H1 (cell line): ENCODE measurements around the gene NFIA. TPM values are rescaled to one million over a fixed set of nuclear protein-coding genes. Genes with fewer than 3 reads are reported as not detected.

Source experiments
- CTCF ChIA-PET: fragments of 300-600 bp; sonication (Branson Sonifier 250); formaldehyde crosslinking; loops from one replicate; lab custom pipeline; 2021; ENCODE audit not compliant: partially characterized antibody; lab: Charles Lee
- POLR2A ChIA-PET: fragments of 300-600 bp; sonication (Branson Sonifier 250); formaldehyde crosslinking; loops from one replicate; lab custom pipeline; 2021; ENCODE audit warnings: inconsistent platforms; ENCODE audit not compliant: partially characterized antibody; lab: Charles Lee
- DNase-seq, 2 experiments: peaks; one replicate each; pipeline versions ENCODE4 v3.0.0 to v3.0.0-alpha.2; 2010 to 2022; ENCODE audit warnings: low spot score in 2 of 2, low read depth in 1 of 2, mixed read lengths in 1 of 2
- FAIRE-seq: peaks from 2 replicates; lab custom pipeline; 2011; peaks lifted over from hg19 to GRCh38; lab: Jason Lieb, UNC
- H2AFZ ChIP-seq: 2 replicates; pipeline ENCODE4 v1.8.1; 2012; ENCODE audit warnings: low read length, inconsistent platforms
- H2AK5ac ChIP-seq: 2 replicates; pipeline ENCODE4 v1.6.1; 2013; ENCODE audit warnings: low read depth, low read length
- H2BK120ac ChIP-seq: replicated peaks from 2 replicates; pipeline ENCODE3; 2013; ENCODE audit warnings: low read depth, low read length, inconsistent platforms
- H2BK12ac ChIP-seq: 2 replicates; pipeline ENCODE4 v1.6.1; 2013; ENCODE audit warnings: low read depth, low read length
- H2BK15ac ChIP-seq: 2 replicates; pipeline ENCODE4 v1.6.1; 2013; ENCODE audit warnings: low read length
- H2BK20ac ChIP-seq: 2 replicates; pipeline ENCODE4 v1.6.1; 2013; ENCODE audit warnings: low read length
- H2BK5ac ChIP-seq: 2 replicates; pipeline ENCODE4 v1.6.1; 2013; ENCODE audit warnings: low read depth, low read length
- H3K14ac ChIP-seq: 2 replicates; pipeline ENCODE4 v1.6.1; 2013; ENCODE audit warnings: inconsistent platforms; ENCODE audit not compliant: insufficient read length
- H3K18ac ChIP-seq: 2 replicates; pipeline ENCODE4 v1.6.1; 2013; ENCODE audit warnings: low read length; ENCODE audit errors: extremely low read depth
- H3K23ac ChIP-seq: 2 replicates; pipeline ENCODE4 v1.6.1; 2013; ENCODE audit warnings: inconsistent platforms; ENCODE audit not compliant: insufficient read length
- H3K23me2 ChIP-seq: 2 replicates; pipeline ENCODE4 v1.6.1; 2013; ENCODE audit warnings: low read depth, low read length
- H3K27ac ChIP-seq: 2 replicates; pipeline ENCODE4 v1.6.1; 2011; ENCODE audit warnings: low read depth, low read length, inconsistent platforms
- H3K27me3 ChIP-seq, 4 experiments: replicated peaks in 1 of 4; 1 replicate in 1 of 4; 2 replicates in 3 of 4; pipeline versions ENCODE4 v1.6.1 to v1.8.1; 2011 to 2013; ENCODE audit warnings: low read length in 3 of 4, mild to moderate bottlenecking in 3 of 4, inconsistent platforms in 2 of 4, mixed read lengths in 2 of 4, moderate library complexity in 1 of 4; ENCODE audit not compliant: control insufficient read depth in 3 of 4, insufficient read depth in 3 of 4; ENCODE audit errors: extremely low read depth in 1 of 4
- H3K36me3 ChIP-seq, 4 experiments: 2 replicates each; pipeline versions ENCODE4 v1.6.1 to v1.8.1; 2011 to 2013; ENCODE audit warnings: mild to moderate bottlenecking in 4 of 4, low read length in 3 of 4, moderate library complexity in 2 of 4, control low read depth in 1 of 4, inconsistent platforms in 1 of 4; ENCODE audit not compliant: insufficient read depth in 4 of 4, control insufficient read depth in 2 of 4
- H3K4ac ChIP-seq: replicated peaks from 2 replicates; pipeline ENCODE3; 2013; ENCODE audit warnings: low read length, low read depth, mixed read lengths, inconsistent platforms; ENCODE audit not compliant: insufficient read length
- H3K4me1 ChIP-seq, 4 experiments: replicated peaks in 1 of 4; 1 replicate in 1 of 4; 2 replicates in 3 of 4; pipeline versions ENCODE4 v1.6.1 to v1.8.1; 2011 to 2013; ENCODE audit warnings: low read length in 3 of 4, inconsistent platforms in 2 of 4, mixed read lengths in 1 of 4; ENCODE audit not compliant: insufficient read depth in 4 of 4, control insufficient read depth in 3 of 4
- H3K4me2 ChIP-seq, 2 experiments: 2 replicates each; pipeline versions ENCODE4 v1.6.1 to v1.8.1; 2011 to 2013; ENCODE audit warnings: low read depth in 2 of 2, low read length in 2 of 2, control low read depth in 1 of 2, inconsistent platforms in 1 of 2, mild to moderate bottlenecking in 1 of 2; ENCODE audit not compliant: insufficient read depth in 1 of 2
- H3K4me3 ChIP-seq, 4 experiments: fragments of 200-600, 300-600 bp in 1 of 4; sonication (generic), shearing (Covaris generic), sonication (Bioruptor Twin) in 1 of 4; 2 replicates each; pipeline versions ENCODE4 v1.5.1 to v1.8.1; 2011 to 2016; ENCODE audit warnings: low read length in 4 of 4, low read depth in 3 of 4, control low read depth in 2 of 4, inconsistent platforms in 2 of 4, mild to moderate bottlenecking in 2 of 4, mixed read lengths in 1 of 4, moderate library complexity in 1 of 4; ENCODE audit not compliant: insufficient read depth in 2 of 4; ENCODE audit errors: extremely low read depth in 1 of 4
- H3K56ac ChIP-seq: replicated peaks from 2 replicates; pipeline ENCODE3; 2013; ENCODE audit warnings: low read depth, mild to moderate bottlenecking, mixed read lengths, low read length, inconsistent platforms; ENCODE audit not compliant: insufficient read length
- H3K79me1 ChIP-seq: 2 replicates; pipeline ENCODE4 v1.6.1; 2013; ENCODE audit warnings: low read depth, low read length, control low read depth
- H3K79me2 ChIP-seq, 2 experiments: 2 replicates each; pipeline versions ENCODE4 v1.6.1 to v1.8.1; 2012 to 2013; ENCODE audit warnings: low read length in 2 of 2, mild to moderate bottlenecking in 2 of 2, inconsistent platforms in 1 of 2; ENCODE audit not compliant: insufficient read depth in 2 of 2, control insufficient read depth in 1 of 2
- H3K9ac ChIP-seq, 4 experiments: replicated peaks in 1 of 4; 1 replicate in 1 of 4; 2 replicates in 3 of 4; pipeline versions ENCODE4 v1.6.1 to v1.8.1; 2011 to 2013; ENCODE audit warnings: low read depth in 3 of 4, low read length in 3 of 4, control low read depth in 2 of 4, mild to moderate bottlenecking in 2 of 4, moderate library complexity in 2 of 4, inconsistent platforms in 1 of 4; ENCODE audit errors: extremely low read depth in 1 of 4
- H3K9me3 ChIP-seq, 2 experiments: 2 replicates each; pipeline versions ENCODE4 v1.6.1 to v1.8.1; 2012 to 2013; ENCODE audit warnings: mild to moderate bottlenecking in 2 of 2, moderate library complexity in 2 of 2, control low read depth in 1 of 2, inconsistent platforms in 1 of 2, low read depth in 1 of 2, low read length in 1 of 2, mixed read lengths in 1 of 2; ENCODE audit not compliant: insufficient read depth in 2 of 2
- H4K20me1 ChIP-seq, 2 experiments: replicated peaks in 1 of 2; 2 replicates each; pipeline versions ENCODE3 to v1.8.1; 2011 to 2013; ENCODE audit warnings: inconsistent platforms in 2 of 2, low read length in 2 of 2, mild to moderate bottlenecking in 1 of 2; ENCODE audit not compliant: insufficient read depth in 2 of 2, control insufficient read depth in 1 of 2
- H4K5ac ChIP-seq: 2 replicates; pipeline ENCODE4 v1.6.1; 2013; ENCODE audit warnings: low read length, low read depth, mixed read lengths, inconsistent platforms; ENCODE audit not compliant: insufficient read length
- H4K8ac ChIP-seq: 2 replicates; pipeline ENCODE4 v1.8.0; 2013; ENCODE audit warnings: mild to moderate bottlenecking, moderate library complexity, low read length, inconsistent platforms; ENCODE audit not compliant: insufficient read depth; ENCODE audit errors: extremely low read depth
- H4K91ac ChIP-seq: replicated peaks from 2 replicates; pipeline ENCODE3; 2013; ENCODE audit warnings: low read length, mixed read lengths, inconsistent platforms; ENCODE audit not compliant: insufficient read length
- ASH2L ChIP-seq: fragments of 200-600, 300-600 bp; sonication (generic); IDR thresholded peaks from one replicate; pipeline ENCODE4 v1.7.1; 2017; ENCODE audit warnings: low read length
- WGBS, 2 experiments: shearing (Covaris generic) in 1 of 2; methylation state at CpG; one replicate each; pipeline versions ENCODE4 v1.1.6 to v1.1.7; 2013 to 2015; ENCODE audit warnings: low lambda C conversion rate in 2 of 2, mixed read lengths in 2 of 2, inconsistent platforms in 1 of 2, low coverage in 1 of 2, missing lambda C conversion rate in 1 of 2; ENCODE audit not compliant: insufficient replicate concordance in 2 of 2, insufficient coverage in 1 of 2, insufficient read length in 1 of 2; ENCODE audit errors: extremely low coverage in 1 of 2, missing lambda C conversion rate in 1 of 2; 5-methylcytosine and 5-hydroxymethylcytosine counted together
- polyA plus RNA-seq, 7 experiments: library from polyadenylated mRNA; depleted of rRNA in 3 of 7; stranded (reverse) in 5 of 7; unstranded in 2 of 7; fragments of >200 nt in 5 of 7; fragments of 200-250 nt in 2 of 7; gene quantifications; 1 replicate in 5 of 7; 2 replicates in 1 of 7; 4 replicates in 1 of 7; pipeline versions ENCODE4 v1.2.1 to v1.2.3, GENCODE V29; 2011 to 2013; ENCODE audit warnings: missing spikeins in 2 of 7, mixed read lengths in 2 of 7
- total RNA-seq: library from RNA; stranded (reverse); fragmentation: NEBNext Ultra II Directional; extraction: Animal tissue kit (Norgen Biotek cat#: 25700); gene quantifications from 2 replicates; pipeline ENCODE4 v1.2.1, GENCODE V29; 2021

The NFIA gene
- total and polyA plus RNA-seq, 2 of the 8 experiments (the other 6 are each of a cell fraction or from before 2014, with no cell fraction given) = 1.8 to 2.3 TPM

DNA sequence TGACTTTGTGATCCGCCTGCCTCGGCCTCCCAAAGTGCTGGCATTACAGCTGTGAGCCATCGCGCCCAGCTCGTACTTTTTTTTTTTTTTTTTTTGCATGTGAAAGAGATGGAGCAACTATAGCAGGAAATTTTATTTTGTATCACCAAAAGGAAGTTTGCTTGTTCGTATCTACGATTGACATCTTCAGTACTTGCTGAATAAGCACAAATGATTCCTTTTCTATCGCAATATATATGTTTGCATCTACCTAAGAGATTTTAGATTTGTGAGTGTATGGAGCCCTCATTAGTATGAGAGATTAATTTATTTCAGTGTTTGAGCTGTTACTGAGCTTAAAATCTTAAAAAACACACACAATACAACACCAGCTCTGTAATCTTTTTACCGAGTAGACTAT is 143.1 kb downstream of the NFIA start:
- FAIRE-seq = no peak

More for the DNA sequence above, 143.1 kb downstream of the NFIA start:
- H2BK15ac ChIP-seq = no peak overlapping the region
- DNase-seq = no peak
- H2BK20ac ChIP-seq = no peak overlapping the region
- no peak overlapping the region for H3K27ac ChIP-seq
- no peak overlapping the region for H3K23ac ChIP-seq
- H2BK12ac ChIP-seq = no peak overlapping the region
- no peak overlapping the region for H3K18ac ChIP-seq
- no peak overlapping the region for H3K56ac ChIP-seq
- no peaks in the 10 kb centered on the region for H3K36me3 ChIP-seq
- no peak overlapping the region for H4K91ac ChIP-seq
- H3K9me3 ChIP-seq = no peaks in the 10 kb centered on the region
- no peak overlapping the region for H4K5ac ChIP-seq
- H4K20me1 ChIP-seq = no peaks in the 10 kb centered on the region
- no peak overlapping the region for H4K8ac ChIP-seq
- ChIA-PET CTCF (interaction anchor here (0.5 kb wide), 1 partner anchor 49 kb away, joined by 3 read pairs; no protein-coding TSS in a partner anchor), POLR2A (interaction anchor here (0.6 kb wide), 1 partner anchor 8 kb away, joined by 3 read pairs; no protein-coding TSS in a partner anchor)
- H3K4me3 ChIP-seq = no peak overlapping the region
- no peak overlapping the region for H3K4ac ChIP-seq
- H3K4me1 ChIP-seq = peaks cover 0 to 4% (median 0%) of the 10 kb centered on the region in 4 experiments; a peak in 1 of 7 replicates
- no peak overlapping the region for H2BK5ac ChIP-seq
- H3K79me1 ChIP-seq = no peaks in the 10 kb centered on the region
- no peaks in the 10 kb centered on the region for H3K23me2 ChIP-seq
- H3K9ac ChIP-seq = no peak overlapping the region
- no peaks in the 10 kb centered on the region for H3K79me2 ChIP-seq
- no peak overlapping the region for H3K4me2 ChIP-seq
- no peak overlapping the region for H2AK5ac ChIP-seq
- TF ChIP-seq ASH2L = no peak
- WGBS, 2 experiments = 96% methylated on average over 5 of the region's 9 CpGs; no CpG with 5 or more reads in 1 of the 2 experiments
- H3K14ac ChIP-seq = no peak overlapping the region
- no peak overlapping the region for H2AFZ ChIP-seq
- H3K27me3 ChIP-seq = no peaks in the 10 kb centered on the region
- no peak overlapping the region for H2BK120ac ChIP-seq
